Lung (tissue), 12 donors: Measurements from ENCODE around the gene AGR2. TPM values are rescaled to one million over a fixed set of nuclear protein-coding genes. Genes with fewer than 3 reads are reported as not detected.

Experiments
- ATAC-seq: fragments of 200-7000 bp; cut with Tn5 transposase; one replicate; pipeline ENCODE4 v1.9.1; 2020; ENCODE audit warnings: moderate number of reproducible peaks; ENCODE audit not compliant: insufficient read depth, low FRiP score
- DNase-seq, 3 donors: peaks; one replicate each; pipeline ENCODE4 v3.0.0-alpha.2; 2013 to 2017
- H3K27ac ChIP-seq, 2 donors: one replicate each; pipeline ENCODE4 v1.5.1; 2013; ENCODE audit warnings: mild to moderate bottlenecking in 2 of 2, moderate library complexity in 2 of 2, control low read depth in 1 of 2, inconsistent platforms in 1 of 2, low read depth in 1 of 2, low read length in 1 of 2
- H3K27me3 ChIP-seq, 3 donors: one replicate each; pipeline ENCODE4 v1.5.1; 2013; ENCODE audit warnings: low read length in 2 of 3; ENCODE audit not compliant: control insufficient read depth in 3 of 3, insufficient read depth in 3 of 3
- H3K36me3 ChIP-seq, 4 donors: one replicate each; pipeline ENCODE4 v1.5.1; 2013; ENCODE audit warnings: low read length in 4 of 4, mild to moderate bottlenecking in 1 of 4, moderate library complexity in 1 of 4; ENCODE audit not compliant: control insufficient read depth in 4 of 4, insufficient read depth in 4 of 4
- H3K4me1 ChIP-seq, 5 donors: one replicate each; pipeline ENCODE4 v1.5.1; 2013; ENCODE audit warnings: low read length in 5 of 5, mild to moderate bottlenecking in 2 of 5, moderate library complexity in 1 of 5; ENCODE audit not compliant: control insufficient read depth in 5 of 5, insufficient read depth in 5 of 5
- H3K4me3 ChIP-seq: one replicate; pipeline ENCODE4 v1.5.1; 2013; ENCODE audit warnings: mild to moderate bottlenecking, control low read depth, moderate library complexity
- H3K9ac ChIP-seq, 2 donors: one replicate each; pipeline ENCODE4 v1.5.1; 2013; ENCODE audit warnings: low read length in 2 of 2, control low read depth in 1 of 2; ENCODE audit not compliant: insufficient read depth in 1 of 2
- H3K9me3 ChIP-seq, 4 donors: one replicate each; pipeline ENCODE4 v1.5.1; 2013; ENCODE audit warnings: low read length in 3 of 4, mild to moderate bottlenecking in 1 of 4, moderate library complexity in 1 of 4; ENCODE audit not compliant: control insufficient read depth in 4 of 4, insufficient read depth in 3 of 4
- WGBS, 2 donors: extraction: QIAGEN DNeasy Blood & Tissue Kit; methylation state at CpG; one replicate each; pipeline ENCODE4 v1.1.7; 2013; 5-methylcytosine and 5-hydroxymethylcytosine counted together
- polyA plus RNA-seq, 2 donors: library from polyadenylated mRNA; stranded (reverse); fragments of 200-250 nt; gene quantifications; one replicate each; pipeline ENCODE4 v1.2.1, GENCODE V29; 2013
- total RNA-seq, 2 donors: library from RNA; depleted of rRNA in 1 of 2; stranded (reverse); fragments of >200 nt in 1 of 2; gene quantifications; one replicate each; pipeline ENCODE4 v1.2.1, GENCODE V29; 2014 to 2021
- TF ChIP-seq, protein P1 (sequence below): IDR thresholded peaks from 2 replicates; pipeline ENCODE4 v1.5.1; 2012; ENCODE audit warnings: mild to moderate bottlenecking; ENCODE audit errors: control extremely low read depth, extremely low read depth
- donor health status: control.
- donor health status: control.
- donor health status: Bipolar disorder and iron deficiency.
- donor health status: healthy.
- donor health status: DM: yes; HTN: yes; CAD: no.

Gene AGR2
- total and polyA plus RNA-seq, 4 donors, result 137 to 420 (median 290) TPM

DNA sequence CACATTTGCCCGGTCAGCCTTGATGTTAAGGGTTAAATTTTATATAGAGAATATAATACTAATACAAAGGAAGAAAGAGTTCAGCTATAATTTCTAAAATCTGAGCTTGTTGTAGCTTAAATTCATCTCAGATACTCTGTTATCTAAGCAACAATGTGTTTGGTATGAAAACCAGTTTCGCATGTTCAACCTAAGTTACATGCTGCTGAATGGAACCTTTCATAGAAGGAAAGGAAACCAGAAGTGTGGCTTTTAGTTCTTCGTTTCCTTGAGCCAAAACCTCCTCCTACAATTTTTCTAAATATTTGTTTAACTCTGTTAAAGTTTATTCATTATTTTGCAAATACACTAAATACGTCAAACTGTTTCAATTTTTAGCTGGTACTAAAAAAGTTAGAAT is 18.5 kb downstream of the AGR2 start:
- TF ChIP-seq, protein P1, sequence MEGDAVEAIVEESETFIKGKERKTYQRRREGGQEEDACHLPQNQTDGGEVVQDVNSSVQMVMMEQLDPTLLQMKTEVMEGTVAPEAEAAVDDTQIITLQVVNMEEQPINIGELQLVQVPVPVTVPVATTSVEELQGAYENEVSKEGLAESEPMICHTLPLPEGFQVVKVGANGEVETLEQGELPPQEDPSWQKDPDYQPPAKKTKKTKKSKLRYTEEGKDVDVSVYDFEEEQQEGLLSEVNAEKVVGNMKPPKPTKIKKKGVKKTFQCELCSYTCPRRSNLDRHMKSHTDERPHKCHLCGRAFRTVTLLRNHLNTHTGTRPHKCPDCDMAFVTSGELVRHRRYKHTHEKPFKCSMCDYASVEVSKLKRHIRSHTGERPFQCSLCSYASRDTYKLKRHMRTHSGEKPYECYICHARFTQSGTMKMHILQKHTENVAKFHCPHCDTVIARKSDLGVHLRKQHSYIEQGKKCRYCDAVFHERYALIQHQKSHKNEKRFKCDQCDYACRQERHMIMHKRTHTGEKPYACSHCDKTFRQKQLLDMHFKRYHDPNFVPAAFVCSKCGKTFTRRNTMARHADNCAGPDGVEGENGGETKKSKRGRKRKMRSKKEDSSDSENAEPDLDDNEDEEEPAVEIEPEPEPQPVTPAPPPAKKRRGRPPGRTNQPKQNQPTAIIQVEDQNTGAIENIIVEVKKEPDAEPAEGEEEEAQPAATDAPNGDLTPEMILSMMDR, result no peak
- 59 to 73% methylated on average over 4 of the region's 4 CpGs for WGBS, 2 donors
- H3K9me3 ChIP-seq, result no peaks in the 10 kb centered on the region
- no peaks in the 10 kb centered on the region for H3K27me3 ChIP-seq
- ATAC-seq (no peak), DNase-seq (peak in 2 of 3 donors; percentile 35 to 65)
- peaks cover 0 to 7% (median 0%) of the 10 kb centered on the region in 4 donors for H3K36me3 ChIP-seq
- no peak overlapping the region for H3K27ac ChIP-seq
- no peak overlapping the region for H3K4me3 ChIP-seq
- H3K9ac ChIP-seq, result no peak overlapping the region
- peaks cover 0 to 4% (median 0%) of the 10 kb centered on the region in 5 donors for H3K4me1 ChIP-seq

DNA sequence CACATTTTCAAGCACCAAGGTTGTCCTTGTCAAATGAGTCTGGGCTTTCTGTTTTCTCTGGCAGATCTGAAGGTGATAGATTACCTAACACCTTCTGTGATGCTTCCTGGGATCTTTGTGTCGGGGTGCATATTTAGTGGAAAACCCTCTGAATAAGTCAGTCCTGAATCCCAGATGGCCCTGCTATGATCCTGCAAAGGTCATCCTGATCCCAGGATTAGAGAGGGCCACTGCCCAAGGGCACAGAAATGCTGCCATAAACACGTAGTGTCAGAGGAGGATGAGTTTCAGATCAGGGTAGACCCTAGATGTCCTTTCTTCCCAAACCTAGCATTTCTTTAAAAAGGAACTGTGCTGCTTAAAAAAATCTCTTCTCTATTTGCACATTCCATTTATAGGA is 19.0 kb downstream of the AGR2 start:
- 82 to 83% methylated on average over 2 of the region's 2 CpGs for WGBS, 2 donors
- TF ChIP-seq, protein P1, result no peak
- Histone ChIP-seq H3K9me3 (no peaks in the 10 kb centered on the region), H3K27ac (no peak overlapping the region), H3K4me1 (peaks cover 0 to 4% (median 0%) of the 10 kb centered on the region in 5 donors), H3K9ac (no peak overlapping the region), H3K36me3 (peaks cover 0 to 7% (median 0%) of the 10 kb centered on the region in 4 donors), H3K27me3 (no peaks in the 10 kb centered on the region), H3K4me3 (no peak overlapping the region)
- ATAC-seq, result no peak
- DNase-seq, result no peak

DNA sequence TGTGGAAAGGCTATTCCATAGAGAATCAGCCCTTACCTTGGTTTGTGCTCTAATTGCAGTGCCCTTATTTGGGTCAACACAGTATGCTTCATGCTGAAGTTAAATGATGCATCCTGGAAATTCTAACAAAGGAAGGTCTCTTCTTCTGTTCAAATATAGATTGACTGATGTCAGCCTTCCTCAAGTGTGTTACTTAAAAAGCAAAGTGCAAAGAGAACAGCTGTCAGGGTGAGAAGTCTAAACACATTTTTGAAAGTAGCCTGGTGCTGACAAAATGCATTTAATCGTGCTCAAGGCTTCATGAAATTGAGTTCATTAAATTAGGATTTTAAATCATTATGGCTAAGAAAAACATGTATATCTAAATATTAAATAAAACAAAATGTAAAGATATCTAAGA is 19.5 kb downstream of the AGR2 start:
- Histone ChIP-seq H3K27me3 (no peaks in the 10 kb centered on the region), H3K9ac (no peak overlapping the region), H3K4me1 (peaks cover 0 to 4% (median 0%) of the 10 kb centered on the region in 5 donors), H3K9me3 (no peaks in the 10 kb centered on the region), H3K36me3 (peaks cover 0 to 7% (median 0%) of the 10 kb centered on the region in 4 donors), H3K4me3 (no peak overlapping the region), H3K27ac (no peak overlapping the region)
- 80 to 85% methylated on average over 1 of the region's 1 CpG for WGBS, 2 donors
- DNase-seq, result no peak
- no peak for ATAC-seq
- TF ChIP-seq, protein P1, result no peak

DNA sequence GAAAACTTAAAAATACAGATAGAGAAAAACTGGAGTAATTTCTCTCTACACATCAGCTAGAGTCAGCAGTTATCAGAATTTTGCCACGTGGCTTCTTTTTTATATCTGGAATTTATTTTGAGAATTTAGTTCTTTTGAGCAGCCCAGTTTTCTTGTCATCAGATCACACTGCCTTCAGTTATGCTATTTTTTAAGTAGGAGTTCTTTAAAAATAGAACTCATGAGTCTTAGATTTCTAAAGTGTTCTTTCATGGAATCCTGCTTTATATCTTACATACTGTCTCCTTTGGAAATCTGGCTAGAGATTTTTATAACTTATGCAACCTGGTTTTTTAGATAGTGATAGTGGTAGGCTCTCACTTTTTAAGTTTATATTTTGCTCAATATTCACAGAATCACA is 24.2 kb downstream of the AGR2 start:
- peaks cover 0 to 10% (median 0%) of the 10 kb centered on the region in 4 donors for H3K36me3 ChIP-seq
- DNase-seq, result no peak
- no peaks in the 10 kb centered on the region for H3K27me3 ChIP-seq
- no peaks in the 10 kb centered on the region for H3K9me3 ChIP-seq
- WGBS, 2 donors, result 77 to 86% methylated on average over 1 of the region's 1 CpG
- H3K4me1 ChIP-seq, result no peaks in the 10 kb centered on the region
- no peak for ATAC-seq
- no peak overlapping the region for H3K9ac ChIP-seq
- no peak overlapping the region for H3K4me3 ChIP-seq
- TF ChIP-seq, protein P1, result no peak
- no peak overlapping the region for H3K27ac ChIP-seq
